GM19240 (cell line): ENCODE results near the gene RNU1-3.
"Not testable (repeated sequence)": the region's sequence is repeated elsewhere in the genome, so short reads cannot be mapped to it uniquely, and the experiment has no call there.

Experiments used
- DNase-seq: peaks from one replicate; pipeline ENCODE4 v3.0.0; 2011; ENCODE audit warnings: low spot score; ENCODE audit not compliant: insufficient read length

Gene RNU1-3

GRCh38 chr1:16656981-16657683 lies 9.6 kb downstream of the RNU1-3 start:
- DNase-seq: not testable (repeated sequence)

GRCh38 chr1:16656574-16656973 lies 10.2 kb downstream of the RNU1-3 start:
- DNase-seq: not testable (repeated sequence)

- DNase-seq: not testable (repeated sequence)
These were observed 15.2 kb downstream of the RNU1-3 start for GRCh38 chr1:16651560-16651959.

DNA sequence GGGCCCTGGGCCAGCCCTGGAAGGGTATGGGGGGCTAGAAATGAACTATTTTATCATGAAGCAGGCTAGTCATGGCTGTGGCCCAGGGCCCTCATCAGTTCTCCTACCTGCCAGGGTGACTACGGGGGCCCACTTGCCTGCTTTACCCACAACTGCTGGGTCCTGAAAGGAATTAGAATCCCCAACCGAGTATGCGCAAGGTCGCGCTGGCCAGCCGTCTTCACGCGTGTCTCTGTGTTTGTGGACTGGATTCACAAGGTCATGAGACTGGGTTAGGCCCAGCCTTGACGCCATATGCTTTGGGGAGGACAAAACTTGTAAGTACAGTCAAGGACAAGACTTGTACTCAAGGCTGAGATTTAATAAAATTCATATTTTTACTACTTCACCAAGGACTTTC lies 16.8 kb downstream of the RNU1-3 start:
- not testable (repeated sequence) for DNase-seq

GRCh38 chr1:16649390-16649789 lies 17.4 kb downstream of the RNU1-3 start:
- DNase-seq: not testable (repeated sequence)

- DNase-seq: not testable (repeated sequence)
These were observed 18.0 kb downstream of the RNU1-3 start for GRCh38 chr1:16648756-16649155.

- DNase-seq: not testable (repeated sequence)
These were observed 18.5 kb downstream of the RNU1-3 start for GRCh38 chr1:16648250-16648649.

DNA sequence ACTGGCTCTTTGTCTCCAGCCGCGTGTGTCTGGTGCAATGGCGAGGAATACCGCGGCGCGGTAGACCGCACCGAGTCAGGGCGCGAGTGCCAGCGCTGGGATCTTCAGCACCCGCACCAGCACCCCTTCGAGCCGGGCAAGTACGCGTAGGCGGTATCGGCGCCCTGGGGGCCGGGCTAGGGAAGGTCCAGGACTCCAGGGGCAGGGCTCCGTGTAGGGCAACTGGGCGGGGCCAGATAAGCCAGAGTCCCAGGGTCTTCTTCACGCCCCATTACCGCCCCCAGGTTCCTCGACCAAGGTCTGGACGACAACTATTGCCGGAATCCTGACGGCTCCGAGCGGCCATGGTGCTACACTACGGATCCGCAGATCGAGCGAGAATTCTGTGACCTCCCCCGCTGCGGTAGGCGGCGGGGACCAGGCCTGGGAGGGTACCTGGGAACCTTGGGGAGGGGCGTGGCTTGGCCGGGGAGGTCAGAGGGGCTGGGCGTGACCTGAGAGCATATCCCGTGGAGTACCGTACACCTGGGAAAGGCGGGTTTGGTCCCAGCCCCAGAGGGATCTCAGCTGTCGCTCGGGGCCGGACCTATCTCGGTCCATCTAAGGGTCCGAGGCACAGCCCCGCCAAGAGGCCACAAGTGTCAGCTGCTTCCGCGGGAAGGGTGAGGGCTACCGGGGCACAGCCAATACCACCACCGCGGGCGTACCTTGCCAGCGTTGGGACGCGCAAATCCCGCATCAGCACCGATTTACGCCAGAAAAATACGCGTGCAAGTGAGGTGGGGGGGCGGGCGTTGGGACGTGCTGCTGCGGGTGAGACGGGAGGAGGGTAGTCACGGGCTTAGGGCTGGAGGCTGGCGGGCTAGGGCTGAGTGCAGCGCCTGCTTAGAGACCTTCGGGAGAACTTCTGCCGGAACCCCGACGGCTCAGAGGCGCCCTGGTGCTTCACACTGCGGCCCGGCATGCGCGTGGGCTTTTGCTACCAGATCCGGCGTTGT lies 19.3 kb downstream of the RNU1-3 start:
- not testable (repeated sequence) for DNase-seq

DNA sequence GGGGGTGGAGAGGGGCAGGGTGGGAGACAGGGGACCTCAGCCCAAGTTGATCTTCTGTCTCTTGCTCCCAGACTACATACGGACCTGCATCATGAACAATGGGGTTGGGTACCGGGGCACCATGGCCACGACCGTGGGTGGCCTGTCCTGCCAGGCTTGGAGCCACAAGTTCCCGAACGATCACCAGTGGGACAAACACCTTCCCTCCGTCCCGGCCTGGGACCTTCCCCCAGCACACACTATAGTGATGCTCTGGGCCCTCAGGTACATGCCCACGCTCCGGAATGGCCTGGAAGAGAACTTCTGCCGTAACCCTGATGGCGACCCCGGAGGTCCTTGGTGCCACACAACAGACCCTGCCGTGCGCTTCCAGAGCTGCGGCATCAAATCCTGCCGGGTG lies 20.0 kb downstream of the RNU1-3 start:
- DNase-seq: not testable (repeated sequence)

- not testable (repeated sequence) for DNase-seq
These were observed 20.6 kb downstream of the RNU1-3 start for GRCh38 chr1:16646061-16646664.

- not testable (repeated sequence) for DNase-seq
These were observed 21.3 kb downstream of the RNU1-3 start for GRCh38 chr1:16645271-16646060.

DNA sequence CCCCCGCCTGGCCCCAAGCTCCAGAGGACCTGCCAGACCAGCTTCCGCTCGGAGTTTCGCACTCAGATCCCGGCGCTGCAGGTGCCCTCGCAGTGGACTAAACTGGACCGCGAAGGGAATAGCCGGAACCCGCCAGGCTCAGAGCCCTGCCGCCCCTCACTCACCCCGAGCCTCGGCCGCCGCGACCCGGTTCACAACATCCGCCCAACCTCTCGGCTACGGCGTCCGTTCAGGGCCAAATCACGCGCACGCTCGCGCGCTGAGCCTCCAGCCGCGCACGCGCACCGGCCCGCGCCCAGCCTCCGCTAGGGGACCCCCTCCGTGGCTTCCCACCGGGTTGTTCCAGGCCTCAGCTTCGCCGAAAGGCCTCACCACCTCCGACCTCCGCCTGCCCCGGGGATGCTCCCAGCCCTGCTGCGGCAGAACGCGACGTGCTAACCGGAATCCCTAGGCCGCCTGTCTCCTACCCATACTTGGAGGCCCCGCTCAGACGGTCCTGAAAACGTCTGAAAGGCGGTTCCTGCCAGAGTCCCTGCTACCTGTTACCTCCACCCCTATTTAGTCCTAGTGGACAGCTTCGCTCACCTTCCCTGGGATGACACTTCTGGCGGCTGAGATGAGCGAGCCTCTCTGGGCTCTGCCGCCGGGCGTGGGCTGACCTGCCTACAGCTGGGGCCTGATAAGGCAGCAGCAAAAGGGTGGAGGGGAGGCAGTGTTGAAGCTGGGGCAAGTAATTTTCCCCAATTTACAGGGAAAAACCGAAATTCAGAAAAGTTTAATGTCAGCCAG lies 22.1 kb downstream of the RNU1-3 start:
- peak; percentile 98 for DNase-seq

DNA sequence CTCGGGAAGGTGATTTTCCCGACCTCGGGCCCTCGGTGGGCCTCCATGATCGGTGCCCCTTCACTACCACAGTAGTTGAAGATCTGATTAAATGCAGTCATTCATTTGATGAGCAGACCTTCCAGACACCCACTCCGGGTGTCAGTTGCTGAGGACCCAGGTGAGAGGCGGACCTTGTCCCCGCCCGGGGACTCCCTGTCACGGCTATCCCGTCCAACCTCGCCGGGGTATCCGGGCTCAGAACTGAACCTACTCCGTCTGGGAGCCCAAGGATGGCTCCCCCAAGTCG lies 22.6 kb downstream of the RNU1-3 start:
- no peak for DNase-seq

- not testable (repeated sequence) for DNase-seq
These were observed 23.1 kb downstream of the RNU1-3 start for GRCh38 chr1:16643476-16644192.

DNA sequence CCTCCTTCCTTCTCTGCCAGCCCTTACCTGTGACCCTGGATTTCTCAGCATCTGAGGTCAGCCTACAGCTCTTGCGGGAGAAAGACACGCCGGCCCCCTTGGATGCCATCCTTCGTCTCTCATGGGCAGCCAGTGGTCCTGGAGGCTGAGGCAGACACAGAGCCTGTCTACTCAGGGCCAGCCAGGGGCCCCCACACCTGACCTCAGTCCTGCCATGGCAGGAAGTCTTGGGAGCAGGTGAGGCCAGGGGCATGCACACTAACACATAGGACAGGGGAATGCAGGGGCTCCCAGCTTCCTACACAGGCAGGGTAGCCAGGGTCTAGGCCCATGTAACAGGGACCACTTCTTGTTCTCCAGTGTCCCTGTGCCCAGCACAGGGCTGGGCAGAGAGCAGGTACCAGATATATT lies 23.7 kb downstream of the RNU1-3 start:
- not testable (repeated sequence) for DNase-seq

GRCh38 chr1:16642025-16642966 lies 24.5 kb downstream of the RNU1-3 start:
- DNase-seq: not testable (repeated sequence)

DNA sequence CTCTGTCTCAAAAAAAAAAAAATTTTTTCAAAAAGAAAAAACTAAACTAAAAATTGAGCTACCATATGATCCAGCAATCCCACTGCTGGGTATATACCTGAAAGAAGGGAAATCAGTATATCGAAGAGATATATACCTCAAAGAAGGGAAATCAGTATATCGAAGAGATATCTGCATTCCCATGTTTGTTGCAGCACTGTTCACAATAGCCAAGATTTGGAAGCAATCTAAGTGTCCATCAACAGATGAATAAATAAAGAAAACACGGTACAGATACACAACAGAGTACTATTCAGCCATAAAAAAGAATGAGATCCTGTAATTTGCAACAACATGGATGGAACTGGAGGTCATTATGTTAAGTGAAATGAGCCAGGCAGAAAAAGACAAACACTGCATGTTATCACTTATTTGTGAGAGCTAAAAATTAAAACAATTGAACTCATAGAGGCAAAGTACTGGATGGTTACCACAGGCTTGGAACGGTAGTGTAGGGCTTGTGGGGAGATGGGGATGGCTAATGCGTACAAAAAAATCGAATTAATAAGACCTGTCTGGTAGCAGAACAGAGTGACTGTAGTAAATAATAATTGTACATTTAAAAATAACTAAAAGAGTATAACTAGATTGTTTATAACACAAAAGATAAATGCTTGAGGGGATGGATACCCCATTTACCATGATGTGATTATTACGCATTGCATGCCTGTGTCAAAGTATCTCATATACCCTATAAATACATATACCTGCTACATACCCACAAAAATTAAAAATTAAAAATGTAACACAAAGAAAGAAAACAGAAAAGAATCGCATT lies 25.4 kb downstream of the RNU1-3 start:
- DNase-seq: not testable (repeated sequence)
